Keratinocyte (primary cell): ENCODE results near the gene CELSR1. TPM values are rescaled to one million over a fixed set of nuclear protein-coding genes. Genes with fewer than 3 reads are reported as not detected.

Experiments used
- DNase-seq: peaks from one replicate; pipeline ENCODE4 v3.0.0-alpha.2; 2011; ENCODE audit warnings: low read depth, missing footprints, low spot score
- FAIRE-seq: peaks from 2 replicates; lab custom pipeline; 2011; peaks lifted over from hg19 to GRCh38; lab: Jason Lieb, UNC
- H2AFZ ChIP-seq: 2 replicates; pipeline ENCODE4 v1.6.0; 2012; ENCODE audit warnings: low read length, control low read depth, inconsistent platforms; ENCODE audit not compliant: control insufficient read depth
- H3K27ac ChIP-seq: 2 replicates; pipeline ENCODE4 v1.5.1; 2011; ENCODE audit warnings: low read length; ENCODE audit not compliant: control insufficient read depth, insufficient read depth
- H3K27me3 ChIP-seq: 3 replicates; pipeline ENCODE4 v1.6.0; 2011; ENCODE audit warnings: low read length; ENCODE audit not compliant: control insufficient read depth, insufficient read depth; ENCODE audit errors: extremely low read depth
- H3K36me3 ChIP-seq, 2 experiments: 2 replicates in 1 of 2; 3 replicates in 1 of 2; pipeline ENCODE4 v1.5.1; 2011; ENCODE audit warnings: low read length in 2 of 2, mild to moderate bottlenecking in 1 of 2; ENCODE audit not compliant: control insufficient read depth in 2 of 2, insufficient read depth in 2 of 2; ENCODE audit errors: extremely low read depth in 1 of 2
- H3K4me1 ChIP-seq: 3 replicates; pipeline ENCODE4 v1.5.1; 2011; ENCODE audit warnings: low read length; ENCODE audit not compliant: control insufficient read depth, insufficient read depth; ENCODE audit errors: extremely low read depth
- H3K4me2 ChIP-seq: 3 replicates; pipeline ENCODE4 v1.6.0; 2011; ENCODE audit warnings: low read depth, low read length; ENCODE audit not compliant: control insufficient read depth, insufficient read depth; ENCODE audit errors: extremely low read depth
- H3K4me3 ChIP-seq, 3 experiments: fragments of 200-600 bp in 1 of 3; sonication (generic) in 1 of 3; 2 replicates in 2 of 3; 3 replicates in 1 of 3; pipeline ENCODE4 v1.5.1; 2011 to 2016; ENCODE audit warnings: low read length in 3 of 3, mild to moderate bottlenecking in 3 of 3, control low read depth in 2 of 3, inconsistent platforms in 1 of 3, low read depth in 1 of 3, mixed read lengths in 1 of 3, mixed run types in 1 of 3, moderate library complexity in 1 of 3; ENCODE audit not compliant: control insufficient read depth in 2 of 3, insufficient read depth in 2 of 3; ENCODE audit errors: extremely low read depth in 1 of 3
- H3K79me2 ChIP-seq: 2 replicates; pipeline ENCODE4 v1.6.0; 2012; ENCODE audit warnings: low read length; ENCODE audit not compliant: control insufficient read depth, insufficient read depth
- H3K9ac ChIP-seq: 3 replicates; pipeline ENCODE4 v1.6.0; 2011; ENCODE audit warnings: low read length; ENCODE audit not compliant: control insufficient read depth, insufficient read depth; ENCODE audit errors: extremely low read depth
- H3K9me1 ChIP-seq: 3 replicates; pipeline ENCODE4 v1.6.0; 2011; ENCODE audit warnings: low read length; ENCODE audit not compliant: control insufficient read depth, insufficient read depth; ENCODE audit errors: extremely low read depth
- H3K9me3 ChIP-seq: 2 replicates; pipeline ENCODE4 v1.5.1; 2012; ENCODE audit warnings: low read depth, low read length; ENCODE audit not compliant: control insufficient read depth
- H4K20me1 ChIP-seq: 3 replicates; pipeline ENCODE4 v1.6.0; 2011; ENCODE audit warnings: low read length; ENCODE audit not compliant: control insufficient read depth, insufficient read depth; ENCODE audit errors: extremely low read depth
- CTCF ChIP-seq, 3 experiments: IDR thresholded peaks in 1 of 3; conservative IDR thresholded peaks in 1 of 3; optimal IDR thresholded peaks in 1 of 3; 2 replicates in 2 of 3; 3 replicates in 1 of 3; pipeline versions ENCODE3 to v1.5.1; 2011; ENCODE audit warnings: low read length in 3 of 3, mild to moderate bottlenecking in 3 of 3, moderate library complexity in 2 of 3, control low read depth in 1 of 3, inconsistent platforms in 1 of 3; ENCODE audit not compliant: insufficient read depth in 2 of 3; ENCODE audit errors: extremely low read depth in 1 of 3
- EZH2 ChIP-seq: IDR thresholded peaks from one replicate; pipeline ENCODE4 v1.6.1; 2012; ENCODE audit warnings: inconsistent platforms, mild to moderate bottlenecking, low read length, moderate library complexity
- dilution Hi-C: fragments of 300-500 bp; cut with MboI; formaldehyde crosslinking; loops from one replicate; pipeline ENCODE4 v1.7.0; 2020; ENCODE audit warnings: low sequenced_read_pairs; ENCODE audit not compliant: extremely low pct_ligation_motif_present
- polyA plus RNA-seq, 5 experiments: library from polyadenylated mRNA; depleted of rRNA in 3 of 5; stranded (reverse) in 3 of 5; stranded (forward) in 1 of 5; unstranded in 1 of 5; fragments of >200 nt; gene quantifications; 1 replicate in 1 of 5; 2 replicates in 3 of 5; 3 replicates in 1 of 5; pipeline versions ENCODE4 v1.2.1 to v1.2.3, GENCODE V29; 2011 to 2012; ENCODE audit warnings: missing spikeins in 2 of 5, low read depth in 1 of 5, low replicate concordance in 1 of 5

CELSR1 gene
- polyA plus RNA-seq, 1 donor (not counting 4 experiments of a cell fraction or from before 2014, with no cell fraction given), result 16.1 TPM

- dilution Hi-C loops, result no loop called here
- Histone ChIP-seq H3K9me1 (no peaks in the 10 kb centered on the region), H3K9me3 (peaks cover 8% of the 10 kb centered on the region), H3K36me3 (peaks cover 27 to 28% of the 10 kb centered on the region in 2 experiments), H3K4me1 (peaks cover 3% of the 10 kb centered on the region), H3K4me2 (no peak overlapping the region), H3K27me3 (no peaks in the 10 kb centered on the region), H4K20me1 (no peaks in the 10 kb centered on the region), H2AFZ (no peak overlapping the region), H3K9ac (no peak overlapping the region), H3K79me2 (no peaks in the 10 kb centered on the region), H3K27ac (no peak overlapping the region), H3K4me3 (no peak overlapping the region)
- no peak for TF ChIP-seq EZH2
- FAIRE-seq, result no peak
- no peak for DNase-seq
Measured at GRCh38 chr22:46380069-46380468, 157.4 kb downstream of the CELSR1 start.

GRCh38 chr22:46379066-46379930 is 158.1 kb downstream of the CELSR1 start:
- no peak overlapping the region for H3K4me3 ChIP-seq

More at GRCh38 chr22:46379066-46379930, 158.1 kb downstream of the CELSR1 start:
- Histone ChIP-seq H2AFZ (no peak overlapping the region), H3K36me3 (peaks cover 25 to 28% of the 10 kb centered on the region in 2 experiments), H3K9me3 (peaks cover 8% of the 10 kb centered on the region), H3K9me1 (no peaks in the 10 kb centered on the region), H3K4me1 (peaks cover 3% of the 10 kb centered on the region), H4K20me1 (no peaks in the 10 kb centered on the region), H3K27ac (no peak overlapping the region), H3K79me2 (no peaks in the 10 kb centered on the region), H3K4me2 (no peak overlapping the region), H3K9ac (no peak overlapping the region), H3K27me3 (no peaks in the 10 kb centered on the region)
- FAIRE-seq, result no peak
- DNase-seq, result no peak
- TF ChIP-seq CTCF (optimal IDR thresholded peaks at IDR 0.05 in 1 of 3, IDR thresholded peaks at IDR 0.05 in 1 of 3, conservative IDR thresholded peaks at IDR 0.05 in 1 of 3; ENCODE audit: extremely low read depth in 1 of 3, insufficient read depth in 2 of 3, low read length in 3 of 3), result no peak
- TF ChIP-seq EZH2, result no peak
- dilution Hi-C loops, result no loop called here
